Calu3 (cell line): Measurements from ENCODE around the gene GPR180. TPM values are rescaled to one million over a fixed set of nuclear protein-coding genes. Genes with fewer than 3 reads are reported as not detected.

Experiments
- BruUV-seq: library from RNA; stranded (reverse); fragments of 400-500 nt; replicated peaks from 2 replicates; lab custom pipeline; 2021; lab: Mats Ljungman, UMichigan
- CTCF ChIA-PET: fragments of 300-600 bp; sonication (Branson Sonifier 250); formaldehyde crosslinking; loops from one replicate; lab custom pipeline; 2022; ENCODE audit warnings: antibody characterized with exemption; lab: Charles Lee
- DNase-seq: peaks from one replicate; pipeline ENCODE4 v3.0.0; 2022
- H3K27ac Mint-ChIP-seq: one replicate; pipeline ENCODE4 v1.8.0; 2022; ENCODE audit warnings: mixed read lengths; ENCODE audit not compliant: unreplicated experiment
- H3K27me3 Mint-ChIP-seq: one replicate; pipeline ENCODE4 v1.8.0; 2022; ENCODE audit warnings: mixed read lengths; ENCODE audit not compliant: unreplicated experiment
- H3K36me3 Mint-ChIP-seq: one replicate; pipeline ENCODE4 v1.8.0; 2022; ENCODE audit warnings: mild to moderate bottlenecking, moderate library complexity, mixed read lengths; ENCODE audit not compliant: insufficient read depth, unreplicated experiment
- H3K4me1 Mint-ChIP-seq: one replicate; pipeline ENCODE4 v1.8.0; 2022; ENCODE audit warnings: mild to moderate bottlenecking, low read depth, mixed read lengths; ENCODE audit not compliant: unreplicated experiment
- H3K4me3 Mint-ChIP-seq: one replicate; pipeline ENCODE4 v1.8.0; 2022; ENCODE audit warnings: mild to moderate bottlenecking, low read depth, moderate library complexity, mixed read lengths; ENCODE audit not compliant: unreplicated experiment
- H3K9me3 Mint-ChIP-seq: one replicate; pipeline ENCODE4 v1.8.0; 2022; ENCODE audit warnings: low read depth, mixed read lengths; ENCODE audit not compliant: unreplicated experiment
- CTCF ChIP-seq: fragments of 200-600 bp; IDR thresholded peaks from one replicate; pipeline ENCODE4 v1.8.0; 2022; ENCODE audit warnings: antibody characterized with exemption; ENCODE audit not compliant: unreplicated experiment
- intact Hi-C: fragments of 100-400 bp; cut with micrococcal nuclease; formaldehyde crosslinking; loops from one replicate; pipeline ENCODE4 v1.10.0; 2022; ENCODE audit not compliant: unreplicated experiment
- total RNA-seq: library from RNA; stranded (reverse); gene quantifications from 2 replicates; pipeline ENCODE4 v1.2.3, GENCODE V29; 2022

Gene GPR180
- total RNA-seq, 1 experiment from 2014 or later: 3.4 TPM

GRCh38 chr13:94602467-94602866, 810 bp downstream of the GPR180 start:
- Mint-ChIP-seq H3K4me1 (no peaks in the 10 kb centered on the region), H3K27ac (no peak overlapping the region), H3K4me3 (peak overlapping the region; percentile 60), H3K27me3 (no peaks in the 10 kb centered on the region), H3K9me3 (no peaks in the 10 kb centered on the region), H3K36me3 (peaks cover 16% of the 10 kb centered on the region)
- CTCF ChIA-PET: interaction anchor here (0.7 kb wide), 1 partner anchor 13 kb away, joined by 5 read pairs; no protein-coding TSS in a partner anchor
- intact Hi-C loops: no loop called here
- BruUV-seq: TSS peak; percentile 60
- TF ChIP-seq CTCF: no peak
- no peak for DNase-seq

GRCh38 chr13:94607056-94607455, 5.4 kb downstream of the GPR180 start:
- Mint-ChIP-seq H3K4me3 (no peak overlapping the region), H3K4me1 (no peaks in the 10 kb centered on the region), H3K36me3 (peaks cover 11% of the 10 kb centered on the region), H3K27me3 (no peaks in the 10 kb centered on the region), H3K9me3 (no peaks in the 10 kb centered on the region), H3K27ac (no peak overlapping the region)
- BruUV-seq: no TSS peak
- CTCF ChIA-PET: no interaction called here
- no peak for DNase-seq
- intact Hi-C loops: no loop called here
- TF ChIP-seq CTCF: no peak

- BruUV-seq: no TSS peak
- no peak overlapping the region for H3K4me3 Mint-ChIP-seq
Measured at GRCh38 chr13:94607939-94608338, 6.3 kb downstream of the GPR180 start.

GRCh38 chr13:94608586-94608985, 6.9 kb downstream of the GPR180 start:
- Mint-ChIP-seq H3K27me3 (no peaks in the 10 kb centered on the region), H3K36me3 (peaks cover 5% of the 10 kb centered on the region), H3K27ac (no peak overlapping the region), H3K9me3 (no peaks in the 10 kb centered on the region), H3K4me3 (no peak overlapping the region), H3K4me1 (no peaks in the 10 kb centered on the region)
- BruUV-seq: no TSS peak
- no peak for DNase-seq
- intact Hi-C loops: no loop called here
- CTCF ChIA-PET: no interaction called here
- no peak for TF ChIP-seq CTCF

More at GRCh38 chr13:94607939-94608338, 6.3 kb downstream of the GPR180 start:
- no peak for TF ChIP-seq CTCF
- CTCF ChIA-PET: no interaction called here
- H3K9me3 Mint-ChIP-seq: no peaks in the 10 kb centered on the region
- intact Hi-C loops: no loop called here
- no peaks in the 10 kb centered on the region for H3K4me1 Mint-ChIP-seq
- peaks cover 5% of the 10 kb centered on the region for H3K36me3 Mint-ChIP-seq
- H3K27me3 Mint-ChIP-seq: no peaks in the 10 kb centered on the region
- no peak overlapping the region for H3K27ac Mint-ChIP-seq
- no peak for DNase-seq
